ENCODE results near the gene CDC25A.

GRCh38 chr3:48125886-48126622 is 62.2 kb downstream of the CDC25A start:
- TF ChIP-seq CTCF (IDR thresholded peaks at IDR 0.05) (no peak), POLR2A (IDR thresholded peaks at IDR 0.05) (no peak)
